GM23338 (cell line): ENCODE results near the gene MYCN. TPM values are rescaled to one million over a fixed set of nuclear protein-coding genes. Genes with fewer than 3 reads are reported as not detected.

Source experiments
- ATAC-seq: fragments of 200-7000 bp; cut with Tn5 transposase; 3 replicates; pipeline ENCODE4 v1.9.1; 2020
- DNase-seq: peaks from one replicate; pipeline ENCODE4 v3.0.0-alpha.2; 2015; ENCODE audit warnings: low spot score
- H2AFZ ChIP-seq: fragments of 200-600 bp; sonication (generic); 2 replicates; pipeline ENCODE4 v1.8.0; 2016; ENCODE audit warnings: antibody characterized with exemption, mild to moderate bottlenecking, moderate library complexity
- H3F3A ChIP-seq: fragments of 200-600 bp; sonication (generic); replicated peaks from 2 replicates; pipeline ENCODE4 v1.8.0; 2017; ENCODE audit warnings: antibody characterized with exemption, mixed run types, low read depth
- H3K27ac ChIP-seq: fragments of 200-600 bp; sonication (generic); 2 replicates; pipeline ENCODE4 v1.6.1; 2016; ENCODE audit warnings: low read depth
- H3K27me3 ChIP-seq: fragments of 200-600 bp; sonication (generic); 2 replicates; pipeline ENCODE4 v1.8.0; 2016; ENCODE audit warnings: mild to moderate bottlenecking, mixed run types, moderate library complexity; ENCODE audit not compliant: insufficient read depth
- H3K36me3 ChIP-seq: fragments of 200-600 bp; sonication (generic); 2 replicates; pipeline ENCODE4 v1.8.0; 2016; ENCODE audit warnings: mild to moderate bottlenecking; ENCODE audit not compliant: insufficient read depth
- H3K4me1 ChIP-seq: fragments of 200-600 bp; sonication (generic); 2 replicates; pipeline ENCODE4 v1.8.0; 2016; ENCODE audit warnings: mild to moderate bottlenecking, moderate library complexity; ENCODE audit not compliant: insufficient read depth
- H3K4me2 ChIP-seq: fragments of 200-600 bp; sonication (generic); 2 replicates; pipeline ENCODE4 v1.7.1; 2017; ENCODE audit warnings: mixed run types
- H3K4me3 ChIP-seq: fragments of 200-600 bp; sonication (generic); 2 replicates; pipeline ENCODE4 v1.6.1; 2016; ENCODE audit warnings: mixed run types
- H3K79me2 ChIP-seq: fragments of 200-600 bp; sonication (generic); replicated peaks from 2 replicates; pipeline ENCODE4 v1.8.0; 2017; ENCODE audit warnings: mild to moderate bottlenecking; ENCODE audit not compliant: insufficient read depth
- H3K9me2 ChIP-seq: fragments of 200-600 bp; sonication (generic); 2 replicates; pipeline ENCODE4 v1.8.0; 2017; ENCODE audit not compliant: insufficient read depth
- H4K20me1 ChIP-seq: fragments of 200-600 bp; sonication (generic); replicated peaks from 2 replicates; pipeline ENCODE4 v1.8.0; 2017; ENCODE audit warnings: mild to moderate bottlenecking; ENCODE audit not compliant: insufficient read depth
- H3K27ac Mint-ChIP-seq: 2 replicates; pipeline ENCODE4 v1.8.0; 2020; ENCODE audit warnings: inconsistent platforms, mild to moderate bottlenecking, moderate library complexity, mixed read lengths
- H3K27me3 Mint-ChIP-seq: 3 replicates; pipeline ENCODE4 v1.8.0; 2022; ENCODE audit warnings: low read depth, mild to moderate bottlenecking, moderate library complexity, mixed read lengths, inconsistent platforms; ENCODE audit not compliant: insufficient read depth, poor library complexity
- H3K36me3 Mint-ChIP-seq: 3 replicates; pipeline ENCODE4 v1.8.0; 2021; ENCODE audit warnings: low read depth, mild to moderate bottlenecking, inconsistent platforms, moderate library complexity, mixed read lengths
- H3K4me1 Mint-ChIP-seq: 3 replicates; pipeline ENCODE4 v1.8.0; 2020; ENCODE audit warnings: mild to moderate bottlenecking, inconsistent platforms, mixed read lengths
- H3K4me3 Mint-ChIP-seq: 3 replicates; pipeline ENCODE4 v1.8.0; 2021; ENCODE audit warnings: moderate library complexity, mild to moderate bottlenecking, inconsistent platforms, mixed read lengths
- H3K9me3 Mint-ChIP-seq: 3 replicates; pipeline ENCODE4 v1.8.0; 2020; ENCODE audit warnings: moderate library complexity, mild to moderate bottlenecking, inconsistent platforms, mixed read lengths
- CREB1 ChIP-seq: fragments of 250-450 bp; sonication (Bioruptor Pico); IDR thresholded peaks from 2 replicates; pipeline ENCODE4 v1.5.0; 2020; ENCODE audit warnings: low read depth, mild to moderate bottlenecking, moderate library complexity
- EZH2 ChIP-seq: fragments of 200-600 bp; sonication (generic); IDR thresholded peaks from one replicate; pipeline ENCODE4 v1.8.0; 2017; ENCODE audit warnings: antibody characterized with exemption, mild to moderate bottlenecking, low read depth; ENCODE audit not compliant: unreplicated experiment
- EZH2phosphoT487 ChIP-seq: fragments of 200-600 bp; sonication (generic); IDR thresholded peaks from one replicate; pipeline ENCODE4 v1.8.1; 2018; ENCODE audit warnings: antibody characterized with exemption; ENCODE audit not compliant: unreplicated experiment
- JUNB ChIP-seq: IDR thresholded peaks from one replicate; pipeline ENCODE4 v1.6.1; 2016; ENCODE audit warnings: antibody characterized with exemption; ENCODE audit not compliant: unreplicated experiment
- POLR2AphosphoS5 ChIP-seq: IDR thresholded peaks from 2 replicates; pipeline ENCODE4 v1.6.1; 2016; ENCODE audit warnings: antibody characterized with exemption, low read depth
- ZNF114 ChIP-seq: fragments of 250-450 bp; sonication (Bioruptor Pico); IDR thresholded peaks from 2 replicates; pipeline ENCODE4 v1.5.0; 2020; ENCODE audit warnings: mild to moderate bottlenecking, moderate library complexity
- ZNF331 ChIP-seq: fragments of 250-450 bp; sonication (Bioruptor Pico); IDR thresholded peaks from 2 replicates; pipeline ENCODE4 v1.5.0; 2020; ENCODE audit warnings: low read depth, mild to moderate bottlenecking, moderate library complexity
- polyA plus RNA-seq: library from polyadenylated mRNA; unstranded; fragments of >200 nt; fragmentation: Nextera tagmentation; extraction: Ambion mirVana; gene quantifications from 2 replicates; pipeline ENCODE4 v1.2.1, GENCODE V29; 2016
- total RNA-seq: library from RNA; depleted of rRNA; stranded (reverse); fragments of >200 nt; shearing (Covaris generic); gene quantifications from 2 replicates; pipeline ENCODE4 v1.2.3, GENCODE V29; 2014
- TF ChIP-seq, protein P1 (sequence below), 2 experiments: fragments of 200-600 bp in 1 of 2; sonication (generic) in 1 of 2; conservative IDR thresholded peaks; 2 replicates each; pipeline versions ENCODE4 v1.5.1 to v1.6.1; 2016 to 2017; ENCODE audit warnings: antibody characterized with exemption in 2 of 2, low read depth in 2 of 2, mild to moderate bottlenecking in 2 of 2, moderate library complexity in 1 of 2
- TF ChIP-seq, protein P2 (sequence below): fragments of 250-450 bp; sonication (Bioruptor Pico); IDR thresholded peaks from 2 replicates; pipeline ENCODE4 v1.5.0; 2020; ENCODE audit warnings: mild to moderate bottlenecking, moderate library complexity
- TF ChIP-seq, protein P3 (sequence below): IDR thresholded peaks from 2 replicates; pipeline ENCODE4 v1.6.1; 2016; ENCODE audit warnings: antibody characterized with exemption
- TF ChIP-seq, protein P4 (sequence below): IDR thresholded peaks from one replicate; pipeline ENCODE4 v1.6.1; 2018; ENCODE audit warnings: antibody characterized with exemption; ENCODE audit not compliant: unreplicated experiment

Gene MYCN
- total and polyA plus RNA-seq, 2 experiments from 2014 or later, result 50.8 to 145 TPM

DNA sequence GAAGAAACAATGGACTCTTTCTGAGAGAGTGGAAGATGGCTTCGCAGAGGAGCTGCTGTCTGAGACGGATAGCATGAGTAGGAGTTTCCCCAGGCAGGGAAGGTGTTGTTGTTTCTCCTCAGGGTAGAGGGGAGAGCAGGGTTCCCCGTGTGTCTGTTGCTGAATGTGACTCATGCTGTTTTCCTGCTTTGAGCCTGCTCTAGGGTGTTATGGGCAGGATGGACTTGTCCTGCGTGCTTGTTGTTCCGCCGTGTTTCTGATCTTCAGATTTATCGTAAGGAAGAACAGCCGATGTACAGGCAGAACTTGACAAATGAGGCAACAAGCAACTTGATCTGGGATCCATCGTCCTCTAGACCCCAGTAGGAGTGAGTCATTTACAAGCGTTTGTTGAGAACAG, 19.7 kb upstream of the MYCN start (continued):
- TF ChIP-seq POLR2AphosphoS5, result no peak
- TF ChIP-seq, protein P1, sequence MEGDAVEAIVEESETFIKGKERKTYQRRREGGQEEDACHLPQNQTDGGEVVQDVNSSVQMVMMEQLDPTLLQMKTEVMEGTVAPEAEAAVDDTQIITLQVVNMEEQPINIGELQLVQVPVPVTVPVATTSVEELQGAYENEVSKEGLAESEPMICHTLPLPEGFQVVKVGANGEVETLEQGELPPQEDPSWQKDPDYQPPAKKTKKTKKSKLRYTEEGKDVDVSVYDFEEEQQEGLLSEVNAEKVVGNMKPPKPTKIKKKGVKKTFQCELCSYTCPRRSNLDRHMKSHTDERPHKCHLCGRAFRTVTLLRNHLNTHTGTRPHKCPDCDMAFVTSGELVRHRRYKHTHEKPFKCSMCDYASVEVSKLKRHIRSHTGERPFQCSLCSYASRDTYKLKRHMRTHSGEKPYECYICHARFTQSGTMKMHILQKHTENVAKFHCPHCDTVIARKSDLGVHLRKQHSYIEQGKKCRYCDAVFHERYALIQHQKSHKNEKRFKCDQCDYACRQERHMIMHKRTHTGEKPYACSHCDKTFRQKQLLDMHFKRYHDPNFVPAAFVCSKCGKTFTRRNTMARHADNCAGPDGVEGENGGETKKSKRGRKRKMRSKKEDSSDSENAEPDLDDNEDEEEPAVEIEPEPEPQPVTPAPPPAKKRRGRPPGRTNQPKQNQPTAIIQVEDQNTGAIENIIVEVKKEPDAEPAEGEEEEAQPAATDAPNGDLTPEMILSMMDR (conservative IDR thresholded peaks at IDR 0.05; ENCODE audit: low read depth in 2 of 2), result no peak

DNA sequence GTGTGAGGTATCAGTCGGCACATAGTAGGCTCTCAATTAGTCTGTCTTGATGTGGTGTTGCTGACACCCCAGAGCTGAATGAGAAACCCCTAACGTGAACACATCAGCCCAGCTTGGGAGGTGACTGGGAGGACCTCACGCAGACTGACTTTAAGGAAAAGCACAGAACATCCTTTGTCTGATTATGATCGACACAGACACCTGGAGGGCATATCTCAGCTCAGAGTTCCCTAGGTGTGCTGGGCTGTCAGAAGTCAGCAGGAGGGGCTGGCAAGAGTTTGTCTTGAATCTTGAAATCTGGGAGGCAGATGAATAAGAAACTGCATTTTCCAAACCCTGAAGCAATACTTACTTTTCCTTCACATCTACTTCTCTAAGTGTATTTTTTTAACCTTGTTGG, 16.8 kb upstream of the MYCN start:
- Mint-ChIP-seq H3K36me3 (no peaks in the 10 kb centered on the region), H3K4me1 (peaks cover 13% of the 10 kb centered on the region), H3K4me3 (no peak overlapping the region), H3K27me3 (peaks cover 5% of the 10 kb centered on the region), H3K9me3 (no peaks in the 10 kb centered on the region; the same call in 1 of the 3 replicates), H3K27ac (no peak overlapping the region)
- H3K4me2 ChIP-seq, result no peak overlapping the region
- 0 out of 2 replicates have a peak overlapping the region, but pooled peaks have one; percentile 10 for H2AFZ ChIP-seq
- no peaks in the 10 kb centered on the region for H4K20me1 ChIP-seq
- ATAC-seq, result no peak
- no peaks in the 10 kb centered on the region for H3F3A ChIP-seq
- H3K79me2 ChIP-seq, result no peaks in the 10 kb centered on the region
- no peak overlapping the region for H3K4me3 ChIP-seq
- DNase-seq, result no peak
- no peaks in the 10 kb centered on the region for H3K36me3 ChIP-seq
- H3K27ac ChIP-seq, result no peak overlapping the region
- no peaks in the 10 kb centered on the region for H3K9me2 ChIP-seq
- H3K27me3 ChIP-seq, result no peaks in the 10 kb centered on the region
- no peaks in the 10 kb centered on the region for H3K4me1 ChIP-seq
- TF ChIP-seq POLR2AphosphoS5 (no peak), EZH2phosphoT487 (no peak), ZNF331 (CRISPR knock-in tag) (no peak), JUNB (no peak), ZNF114 (CRISPR knock-in tag) (no peak), CREB1 (no peak), EZH2 (no peak)
- TF ChIP-seq, protein P2, sequence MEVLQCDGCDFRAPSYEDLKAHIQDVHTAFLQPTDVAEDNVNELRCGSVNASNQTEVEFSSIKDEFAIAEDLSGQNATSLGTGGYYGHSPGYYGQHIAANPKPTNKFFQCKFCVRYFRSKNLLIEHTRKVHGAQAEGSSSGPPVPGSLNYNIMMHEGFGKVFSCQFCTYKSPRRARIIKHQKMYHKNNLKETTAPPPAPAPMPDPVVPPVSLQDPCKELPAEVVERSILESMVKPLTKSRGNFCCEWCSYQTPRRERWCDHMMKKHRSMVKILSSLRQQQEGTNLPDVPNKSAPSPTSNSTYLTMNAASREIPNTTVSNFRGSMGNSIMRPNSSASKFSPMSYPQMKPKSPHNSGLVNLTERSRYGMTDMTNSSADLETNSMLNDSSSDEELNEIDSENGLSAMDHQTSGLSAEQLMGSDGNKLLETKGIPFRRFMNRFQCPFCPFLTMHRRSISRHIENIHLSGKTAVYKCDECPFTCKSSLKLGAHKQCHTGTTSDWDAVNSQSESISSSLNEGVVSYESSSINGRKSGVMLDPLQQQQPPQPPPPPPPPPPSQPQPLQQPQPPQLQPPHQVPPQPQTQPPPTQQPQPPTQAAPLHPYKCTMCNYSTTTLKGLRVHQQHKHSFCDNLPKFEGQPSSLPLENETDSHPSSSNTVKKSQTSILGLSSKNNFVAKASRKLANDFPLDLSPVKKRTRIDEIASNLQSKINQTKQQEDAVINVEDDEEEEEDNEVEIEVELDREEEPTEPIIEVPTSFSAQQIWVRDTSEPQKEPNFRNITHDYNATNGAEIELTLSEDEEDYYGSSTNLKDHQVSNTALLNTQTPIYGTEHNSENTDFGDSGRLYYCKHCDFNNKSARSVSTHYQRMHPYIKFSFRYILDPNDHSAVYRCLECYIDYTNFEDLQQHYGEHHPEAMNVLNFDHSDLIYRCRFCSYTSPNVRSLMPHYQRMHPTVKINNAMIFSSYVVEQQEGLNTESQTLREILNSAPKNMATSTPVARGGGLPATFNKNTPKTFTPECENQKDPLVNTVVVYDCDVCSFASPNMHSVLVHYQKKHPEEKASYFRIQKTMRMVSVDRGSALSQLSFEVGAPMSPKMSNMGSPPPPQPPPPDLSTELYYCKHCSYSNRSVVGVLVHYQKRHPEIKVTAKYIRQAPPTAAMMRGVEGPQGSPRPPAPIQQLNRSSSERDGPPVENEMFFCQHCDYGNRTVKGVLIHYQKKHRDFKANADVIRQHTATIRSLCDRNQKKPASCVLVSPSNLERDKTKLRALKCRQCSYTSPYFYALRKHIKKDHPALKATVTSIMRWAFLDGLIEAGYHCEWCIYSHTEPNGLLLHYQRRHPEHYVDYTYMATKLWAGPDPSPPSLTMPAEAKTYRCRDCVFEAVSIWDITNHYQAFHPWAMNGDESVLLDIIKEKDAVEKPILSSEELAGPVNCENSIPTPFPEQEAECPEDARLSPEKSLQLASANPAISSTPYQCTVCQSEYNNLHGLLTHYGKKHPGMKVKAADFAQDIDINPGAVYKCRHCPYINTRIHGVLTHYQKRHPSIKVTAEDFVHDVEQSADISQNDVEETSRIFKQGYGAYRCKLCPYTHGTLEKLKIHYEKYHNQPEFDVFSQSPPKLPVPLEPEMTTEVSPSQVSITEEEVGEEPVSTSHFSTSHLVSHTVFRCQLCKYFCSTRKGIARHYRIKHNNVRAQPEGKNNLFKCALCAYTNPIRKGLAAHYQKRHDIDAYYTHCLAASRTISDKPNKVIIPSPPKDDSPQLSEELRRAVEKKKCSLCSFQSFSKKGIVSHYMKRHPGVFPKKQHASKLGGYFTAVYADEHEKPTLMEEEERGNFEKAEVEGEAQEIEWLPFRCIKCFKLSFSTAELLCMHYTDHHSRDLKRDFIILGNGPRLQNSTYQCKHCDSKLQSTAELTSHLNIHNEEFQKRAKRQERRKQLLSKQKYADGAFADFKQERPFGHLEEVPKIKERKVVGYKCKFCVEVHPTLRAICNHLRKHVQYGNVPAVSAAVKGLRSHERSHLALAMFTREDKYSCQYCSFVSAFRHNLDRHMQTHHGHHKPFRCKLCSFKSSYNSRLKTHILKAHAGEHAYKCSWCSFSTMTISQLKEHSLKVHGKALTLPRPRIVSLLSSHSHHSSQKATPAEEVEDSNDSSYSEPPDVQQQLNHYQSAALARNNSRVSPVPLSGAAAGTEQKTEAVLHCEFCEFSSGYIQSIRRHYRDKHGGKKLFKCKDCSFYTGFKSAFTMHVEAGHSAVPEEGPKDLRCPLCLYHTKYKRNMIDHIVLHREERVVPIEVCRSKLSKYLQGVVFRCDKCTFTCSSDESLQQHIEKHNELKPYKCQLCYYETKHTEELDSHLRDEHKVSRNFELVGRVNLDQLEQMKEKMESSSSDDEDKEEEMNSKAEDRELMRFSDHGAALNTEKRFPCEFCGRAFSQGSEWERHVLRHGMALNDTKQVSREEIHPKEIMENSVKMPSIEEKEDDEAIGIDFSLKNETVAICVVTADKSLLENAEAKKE (CRISPR knock-in tag), result no peak
- TF ChIP-seq, protein P3, sequence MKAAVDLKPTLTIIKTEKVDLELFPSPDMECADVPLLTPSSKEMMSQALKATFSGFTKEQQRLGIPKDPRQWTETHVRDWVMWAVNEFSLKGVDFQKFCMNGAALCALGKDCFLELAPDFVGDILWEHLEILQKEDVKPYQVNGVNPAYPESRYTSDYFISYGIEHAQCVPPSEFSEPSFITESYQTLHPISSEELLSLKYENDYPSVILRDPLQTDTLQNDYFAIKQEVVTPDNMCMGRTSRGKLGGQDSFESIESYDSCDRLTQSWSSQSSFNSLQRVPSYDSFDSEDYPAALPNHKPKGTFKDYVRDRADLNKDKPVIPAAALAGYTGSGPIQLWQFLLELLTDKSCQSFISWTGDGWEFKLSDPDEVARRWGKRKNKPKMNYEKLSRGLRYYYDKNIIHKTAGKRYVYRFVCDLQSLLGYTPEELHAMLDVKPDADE, result no peak
- TF ChIP-seq, protein P4, sequence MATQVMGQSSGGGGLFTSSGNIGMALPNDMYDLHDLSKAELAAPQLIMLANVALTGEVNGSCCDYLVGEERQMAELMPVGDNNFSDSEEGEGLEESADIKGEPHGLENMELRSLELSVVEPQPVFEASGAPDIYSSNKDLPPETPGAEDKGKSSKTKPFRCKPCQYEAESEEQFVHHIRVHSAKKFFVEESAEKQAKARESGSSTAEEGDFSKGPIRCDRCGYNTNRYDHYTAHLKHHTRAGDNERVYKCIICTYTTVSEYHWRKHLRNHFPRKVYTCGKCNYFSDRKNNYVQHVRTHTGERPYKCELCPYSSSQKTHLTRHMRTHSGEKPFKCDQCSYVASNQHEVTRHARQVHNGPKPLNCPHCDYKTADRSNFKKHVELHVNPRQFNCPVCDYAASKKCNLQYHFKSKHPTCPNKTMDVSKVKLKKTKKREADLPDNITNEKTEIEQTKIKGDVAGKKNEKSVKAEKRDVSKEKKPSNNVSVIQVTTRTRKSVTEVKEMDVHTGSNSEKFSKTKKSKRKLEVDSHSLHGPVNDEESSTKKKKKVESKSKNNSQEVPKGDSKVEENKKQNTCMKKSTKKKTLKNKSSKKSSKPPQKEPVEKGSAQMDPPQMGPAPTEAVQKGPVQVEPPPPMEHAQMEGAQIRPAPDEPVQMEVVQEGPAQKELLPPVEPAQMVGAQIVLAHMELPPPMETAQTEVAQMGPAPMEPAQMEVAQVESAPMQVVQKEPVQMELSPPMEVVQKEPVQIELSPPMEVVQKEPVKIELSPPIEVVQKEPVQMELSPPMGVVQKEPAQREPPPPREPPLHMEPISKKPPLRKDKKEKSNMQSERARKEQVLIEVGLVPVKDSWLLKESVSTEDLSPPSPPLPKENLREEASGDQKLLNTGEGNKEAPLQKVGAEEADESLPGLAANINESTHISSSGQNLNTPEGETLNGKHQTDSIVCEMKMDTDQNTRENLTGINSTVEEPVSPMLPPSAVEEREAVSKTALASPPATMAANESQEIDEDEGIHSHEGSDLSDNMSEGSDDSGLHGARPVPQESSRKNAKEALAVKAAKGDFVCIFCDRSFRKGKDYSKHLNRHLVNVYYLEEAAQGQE, result no peak
